Fibroblast of villous mesenchyme (primary cell): ENCODE data around the gene SYT17. TPM values are rescaled to one million over a fixed set of nuclear protein-coding genes. Genes with fewer than 3 reads are reported as not detected.

ENCODE experiments used
- DNase-seq: peaks from one replicate; pipeline ENCODE4 v3.0.0-alpha.2; 2010; ENCODE audit warnings: low read depth
- H3K4me3 ChIP-seq: 2 replicates; pipeline ENCODE4 v1.5.1; 2011; ENCODE audit warnings: low read depth, mild to moderate bottlenecking, low read length
- CTCF ChIP-seq: IDR thresholded peaks from 2 replicates; pipeline ENCODE4 v1.5.1; 2012; ENCODE audit warnings: low read depth, mild to moderate bottlenecking, low read length; ENCODE audit not compliant: insufficient read depth
- total RNA-seq: library from RNA; depleted of rRNA; stranded (reverse); fragments of >200 nt; gene quantifications from 2 replicates; pipeline ENCODE4 v1.2.3, GENCODE V29; 2012

The SYT17 gene
- total RNA-seq, 1 donor = under 0.01 TPM

- no peak for TF ChIP-seq CTCF
- no peak for DNase-seq
- H3K4me3 ChIP-seq = no peak overlapping the region
Measured at GRCh38 chr16:19163215-19163614, 4.8 kb upstream of the SYT17 start.

- no peak for DNase-seq
- TF ChIP-seq CTCF = no peak
- no peak overlapping the region for H3K4me3 ChIP-seq
Measured at GRCh38 chr16:19164285-19164684, 3.8 kb upstream of the SYT17 start.

- no peak overlapping the region for H3K4me3 ChIP-seq
- DNase-seq = no peak
- TF ChIP-seq CTCF = no peak
Measured at GRCh38 chr16:19165101-19165500, 2.9 kb upstream of the SYT17 start.

- H3K4me3 ChIP-seq = no peak overlapping the region
- DNase-seq = no peak
- TF ChIP-seq CTCF = no peak
Measured at GRCh38 chr16:19166500-19166899, 1.5 kb upstream of the SYT17 start.

GRCh38 chr16:19168371-19169081 is 486 bp downstream of the SYT17 start:
- H3K4me3 ChIP-seq = peak overlapping the region; percentile 53
- no peak for DNase-seq
- TF ChIP-seq CTCF = no peak

GRCh38 chr16:19169082-19169639 is 1.1 kb downstream of the SYT17 start:
- TF ChIP-seq CTCF = no peak
- no peak for DNase-seq
- no peak overlapping the region for H3K4me3 ChIP-seq
